Measurements from ENCODE around the gene LRRC43.

LRRC43 gene

DNA sequence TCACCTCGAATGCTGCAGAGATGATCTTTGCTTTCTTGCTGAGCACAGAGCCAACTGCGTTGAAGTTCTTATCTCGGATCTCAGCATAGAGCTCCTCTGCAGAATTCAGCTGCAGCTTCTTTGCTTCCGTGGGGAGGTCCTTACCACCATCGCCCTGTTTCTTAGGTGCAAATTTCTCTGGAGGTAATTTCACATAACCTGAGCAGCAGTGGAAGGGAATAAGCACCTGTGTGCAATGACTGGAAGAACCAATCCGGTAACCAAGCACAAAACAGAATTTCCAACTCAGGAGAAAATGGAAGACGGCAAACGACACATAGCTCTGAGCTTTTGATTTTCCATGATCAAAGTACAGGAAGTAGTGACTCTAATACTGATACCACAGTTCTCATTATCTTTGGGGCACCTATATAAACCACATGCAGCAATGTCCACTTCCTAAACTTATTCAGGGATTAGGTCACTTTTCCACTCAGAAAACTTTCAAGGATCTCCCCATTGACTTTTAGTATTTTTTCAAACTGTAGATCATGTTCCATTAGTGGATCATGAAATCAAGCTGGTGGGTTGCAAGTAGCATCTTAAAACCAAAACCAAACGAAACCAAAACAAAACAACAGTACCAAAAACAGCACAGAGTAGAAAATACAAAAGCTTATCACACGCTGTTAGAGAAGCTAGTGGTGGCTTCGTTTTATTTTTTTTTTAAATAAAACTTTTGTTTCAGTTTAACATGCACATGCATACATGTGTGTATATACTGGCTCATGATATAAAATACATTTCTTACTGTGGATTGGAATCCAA, 61.8 kb downstream of the LRRC43 start:
- no peaks in the 10 kb centered on the region; the same call in 1 of the 2 replicates for H3K36me3 ChIP-seq (ENCODE audit: insufficient read depth, low read length)
- no peaks in the 10 kb centered on the region for H3K4me1 ChIP-seq (ENCODE audit: insufficient read depth, low read length)
- no peaks in the 10 kb centered on the region for H3K9me3 ChIP-seq (ENCODE audit: control insufficient read depth, insufficient read depth, low read length)
- H3K9ac ChIP-seq (ENCODE audit: low read depth, low read length): no peak overlapping the region

DNA sequence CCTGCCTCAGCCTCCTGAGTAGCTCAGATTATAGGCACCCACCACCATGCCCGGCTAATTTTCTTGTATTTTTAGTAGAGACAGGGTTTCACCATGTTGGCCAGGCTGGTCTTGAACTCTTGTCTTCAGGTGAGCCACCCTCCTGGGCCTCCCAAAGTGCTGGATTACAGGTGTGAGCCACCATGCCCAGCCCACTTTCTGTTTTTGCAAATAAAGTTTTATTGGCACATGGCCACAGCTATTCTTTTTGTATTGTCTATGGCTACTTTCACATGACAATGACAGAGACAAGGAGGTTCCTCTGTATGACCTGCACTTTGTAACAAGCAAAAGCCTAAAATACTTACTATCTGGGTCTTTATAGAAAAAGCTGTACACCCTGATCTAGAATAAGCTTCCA, 62.6 kb downstream of the LRRC43 start:
- Histone ChIP-seq H3K9ac (ENCODE audit: low read depth, low read length) (no peak overlapping the region), H3K36me3 (ENCODE audit: insufficient read depth, low read length) (no peaks in the 10 kb centered on the region; the same call in 1 of the 2 replicates), H3K4me1 (ENCODE audit: insufficient read depth, low read length) (no peaks in the 10 kb centered on the region), H3K9me3 (ENCODE audit: control insufficient read depth, insufficient read depth, low read length) (no peaks in the 10 kb centered on the region)

GRCh38 chr12:122250047-122250446, 67.1 kb downstream of the LRRC43 start:
- no peaks in the 10 kb centered on the region for H3K36me3 ChIP-seq (ENCODE audit: insufficient read depth, low read length)
- no peaks in the 10 kb centered on the region for H3K9me3 ChIP-seq (ENCODE audit: control insufficient read depth, insufficient read depth, low read length)
- H3K4me1 ChIP-seq (ENCODE audit: insufficient read depth, low read length): no peaks in the 10 kb centered on the region
- no peak overlapping the region for H3K9ac ChIP-seq (ENCODE audit: low read depth, low read length)

GRCh38 chr12:122250536-122250935, 67.6 kb downstream of the LRRC43 start:
- Histone ChIP-seq H3K36me3 (ENCODE audit: insufficient read depth, low read length) (no peaks in the 10 kb centered on the region), H3K4me1 (ENCODE audit: insufficient read depth, low read length) (no peaks in the 10 kb centered on the region), H3K9me3 (ENCODE audit: control insufficient read depth, insufficient read depth, low read length) (no peaks in the 10 kb centered on the region), H3K9ac (ENCODE audit: low read depth, low read length) (no peak overlapping the region)

Measured in ES-I3 (cell line).